Fibroblast of the aortic adventitia (primary cell): ENCODE results near the gene PNPLA7. TPM values are rescaled to one million over a fixed set of nuclear protein-coding genes. Genes with fewer than 3 reads are reported as not detected.

Experiments
- DNase-seq: peaks from one replicate; pipeline ENCODE4 v3.0.0-alpha.2; 2010; ENCODE audit warnings: low read depth
- H3K4me3 ChIP-seq: 2 replicates; pipeline ENCODE4 v1.5.1; 2011; ENCODE audit warnings: low read depth, mild to moderate bottlenecking, control low read depth, low read length, moderate library complexity
- total RNA-seq: library from RNA; depleted of rRNA; stranded (reverse); fragments of >200 nt; gene quantifications from 2 replicates; pipeline ENCODE4 v1.2.3, GENCODE V29; 2012; ENCODE audit warnings: low replicate concordance
- TF ChIP-seq, protein P1 (sequence below): IDR thresholded peaks from 2 replicates; pipeline ENCODE4 v1.5.1; 2011; ENCODE audit warnings: mild to moderate bottlenecking, low read length, control low read depth, inconsistent platforms; ENCODE audit not compliant: insufficient read depth

Gene PNPLA7
- total RNA-seq, 1 donor = 0.81 TPM

DNA sequence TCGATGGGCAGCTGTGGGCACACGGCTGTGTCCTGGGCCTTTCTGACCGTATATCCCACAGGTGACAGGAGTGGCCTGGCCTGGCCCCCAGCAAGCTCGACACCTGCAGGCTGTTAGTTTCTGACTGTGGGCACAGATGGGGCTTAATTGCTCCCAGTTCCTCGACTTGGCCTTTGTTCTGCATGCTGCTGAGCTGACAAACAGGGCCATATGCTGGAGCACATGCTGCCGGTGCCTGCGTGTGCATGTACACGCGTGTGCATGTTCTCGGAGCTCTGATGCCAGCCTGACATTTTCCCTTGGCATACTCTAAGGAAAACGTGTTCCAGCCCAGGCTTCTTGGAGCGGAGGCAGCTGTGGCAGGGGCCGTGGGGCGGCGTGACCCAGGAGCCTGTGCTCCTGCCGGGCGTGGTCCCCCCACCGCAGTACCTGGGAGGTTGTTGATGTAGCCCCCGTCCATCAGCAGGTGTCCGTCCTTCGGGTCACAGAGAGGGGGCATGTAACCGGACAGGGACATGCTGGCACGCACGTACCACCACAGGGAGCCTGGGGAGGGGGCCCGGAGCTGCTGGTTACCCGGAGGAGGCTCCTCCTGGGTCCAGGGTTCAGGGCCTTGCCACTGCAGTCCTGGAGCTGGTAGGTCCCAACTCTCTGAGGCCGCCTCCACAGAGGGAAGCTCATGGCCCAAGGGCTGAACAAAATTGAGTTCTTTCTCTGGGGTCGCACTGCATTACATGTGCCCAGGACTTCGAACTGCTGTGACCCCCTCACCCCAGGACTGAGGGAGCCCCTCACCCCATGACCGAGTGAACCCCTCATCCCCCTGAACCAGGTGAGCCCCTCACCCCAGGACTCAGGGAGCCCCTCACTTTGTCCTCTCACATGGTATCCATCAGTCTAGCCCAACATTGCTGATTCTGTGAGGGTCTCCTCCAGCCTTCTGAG lies 86.9 kb downstream of the PNPLA7 start:
- no peak for DNase-seq

DNA sequence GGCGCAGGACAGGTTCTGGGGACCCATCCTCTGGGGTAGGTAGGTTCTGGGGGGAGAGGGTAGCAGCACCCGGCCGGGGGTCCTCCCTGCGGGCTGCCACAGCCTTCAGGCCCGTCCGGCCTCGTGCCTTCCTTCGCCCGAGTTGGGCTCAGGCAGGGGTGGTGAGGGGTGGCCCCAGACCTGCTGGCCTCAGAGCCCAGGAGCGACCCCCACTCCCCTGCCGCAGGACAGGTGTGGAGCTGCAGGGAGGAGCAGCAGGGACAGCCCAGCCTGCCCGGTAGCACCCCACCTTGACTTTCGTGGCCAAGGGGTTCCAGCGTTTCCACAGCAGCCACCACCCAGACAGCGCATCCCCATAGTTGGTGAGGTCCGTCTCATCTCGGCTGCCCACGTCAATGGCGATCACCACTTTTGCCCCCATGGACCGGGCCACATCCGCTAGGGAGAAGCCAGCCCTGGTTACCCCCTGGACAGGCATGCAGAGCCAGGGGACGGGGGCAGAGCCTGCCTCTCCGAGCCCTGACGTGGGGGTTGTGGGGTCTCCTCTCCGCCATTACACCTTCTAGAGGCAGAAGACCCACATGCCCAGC lies 87.7 kb downstream of the PNPLA7 start:
- TF ChIP-seq, protein P1, sequence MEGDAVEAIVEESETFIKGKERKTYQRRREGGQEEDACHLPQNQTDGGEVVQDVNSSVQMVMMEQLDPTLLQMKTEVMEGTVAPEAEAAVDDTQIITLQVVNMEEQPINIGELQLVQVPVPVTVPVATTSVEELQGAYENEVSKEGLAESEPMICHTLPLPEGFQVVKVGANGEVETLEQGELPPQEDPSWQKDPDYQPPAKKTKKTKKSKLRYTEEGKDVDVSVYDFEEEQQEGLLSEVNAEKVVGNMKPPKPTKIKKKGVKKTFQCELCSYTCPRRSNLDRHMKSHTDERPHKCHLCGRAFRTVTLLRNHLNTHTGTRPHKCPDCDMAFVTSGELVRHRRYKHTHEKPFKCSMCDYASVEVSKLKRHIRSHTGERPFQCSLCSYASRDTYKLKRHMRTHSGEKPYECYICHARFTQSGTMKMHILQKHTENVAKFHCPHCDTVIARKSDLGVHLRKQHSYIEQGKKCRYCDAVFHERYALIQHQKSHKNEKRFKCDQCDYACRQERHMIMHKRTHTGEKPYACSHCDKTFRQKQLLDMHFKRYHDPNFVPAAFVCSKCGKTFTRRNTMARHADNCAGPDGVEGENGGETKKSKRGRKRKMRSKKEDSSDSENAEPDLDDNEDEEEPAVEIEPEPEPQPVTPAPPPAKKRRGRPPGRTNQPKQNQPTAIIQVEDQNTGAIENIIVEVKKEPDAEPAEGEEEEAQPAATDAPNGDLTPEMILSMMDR = no peak
- DNase-seq = no peak

More for the DNA sequence above, 86.9 kb downstream of the PNPLA7 start:
- no peak overlapping the region for H3K4me3 ChIP-seq
- TF ChIP-seq, protein P1 = no peak

DNA sequence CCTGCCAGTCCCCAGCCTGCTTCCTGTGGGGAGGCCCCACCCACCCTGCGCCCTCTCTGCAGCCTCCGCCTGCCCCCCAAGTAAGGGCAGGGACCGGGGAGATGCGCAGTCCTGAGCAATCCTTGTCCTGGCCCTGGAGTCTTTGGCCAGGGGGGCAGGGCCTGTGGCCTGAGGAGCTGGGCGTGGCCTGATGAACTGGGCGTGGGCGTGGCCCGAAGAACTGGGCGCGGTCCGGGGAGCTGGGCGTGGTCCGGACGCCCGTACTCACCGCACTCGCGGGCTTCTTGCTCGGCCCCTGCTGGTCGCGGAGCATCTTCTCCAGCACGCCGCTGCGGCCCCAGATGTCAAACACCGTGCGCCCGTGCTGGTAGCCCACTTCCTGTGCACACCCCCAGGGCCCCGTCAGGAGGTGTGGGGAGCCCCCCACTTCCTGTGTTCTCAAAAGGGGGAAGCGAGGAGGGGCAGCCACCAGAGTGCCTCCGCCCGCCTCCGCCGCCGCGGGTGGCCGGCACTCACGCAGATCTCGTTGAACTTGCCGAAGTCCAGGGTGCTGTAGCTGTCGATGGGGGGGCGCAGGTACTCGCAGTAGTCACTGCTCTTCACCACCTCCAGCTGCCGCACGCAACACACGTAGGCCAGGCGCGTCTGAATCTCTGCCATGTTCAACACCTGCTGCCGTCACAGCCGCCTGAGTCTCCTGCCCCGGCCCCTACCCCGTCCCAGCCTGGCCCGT lies 88.4 kb downstream of the PNPLA7 start:
- no peak overlapping the region for H3K4me3 ChIP-seq
- TF ChIP-seq, protein P1 = no peak
- DNase-seq = no peak

More for the DNA sequence above, 87.7 kb downstream of the PNPLA7 start:
- no peak overlapping the region for H3K4me3 ChIP-seq

DNA sequence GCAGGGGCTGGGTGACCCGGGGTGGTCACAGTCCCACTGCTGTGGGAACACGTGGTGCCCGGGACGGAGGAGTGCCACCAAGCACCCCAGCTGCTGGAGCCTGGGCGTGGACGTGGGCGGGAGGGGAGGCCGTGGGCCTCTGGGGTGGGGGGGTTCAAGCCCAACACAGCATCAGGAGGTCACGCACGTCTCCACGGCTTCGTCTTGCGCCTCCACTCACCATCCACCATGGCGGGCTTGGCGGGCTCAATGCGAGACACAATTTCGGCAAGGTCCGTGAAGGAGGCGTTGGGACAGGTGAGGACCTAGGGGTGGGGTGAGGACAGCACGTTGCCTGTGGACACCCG lies 88.9 kb downstream of the PNPLA7 start:
- TF ChIP-seq, protein P1 = no peak
- H3K4me3 ChIP-seq = no peak overlapping the region
- DNase-seq = no peak

DNA sequence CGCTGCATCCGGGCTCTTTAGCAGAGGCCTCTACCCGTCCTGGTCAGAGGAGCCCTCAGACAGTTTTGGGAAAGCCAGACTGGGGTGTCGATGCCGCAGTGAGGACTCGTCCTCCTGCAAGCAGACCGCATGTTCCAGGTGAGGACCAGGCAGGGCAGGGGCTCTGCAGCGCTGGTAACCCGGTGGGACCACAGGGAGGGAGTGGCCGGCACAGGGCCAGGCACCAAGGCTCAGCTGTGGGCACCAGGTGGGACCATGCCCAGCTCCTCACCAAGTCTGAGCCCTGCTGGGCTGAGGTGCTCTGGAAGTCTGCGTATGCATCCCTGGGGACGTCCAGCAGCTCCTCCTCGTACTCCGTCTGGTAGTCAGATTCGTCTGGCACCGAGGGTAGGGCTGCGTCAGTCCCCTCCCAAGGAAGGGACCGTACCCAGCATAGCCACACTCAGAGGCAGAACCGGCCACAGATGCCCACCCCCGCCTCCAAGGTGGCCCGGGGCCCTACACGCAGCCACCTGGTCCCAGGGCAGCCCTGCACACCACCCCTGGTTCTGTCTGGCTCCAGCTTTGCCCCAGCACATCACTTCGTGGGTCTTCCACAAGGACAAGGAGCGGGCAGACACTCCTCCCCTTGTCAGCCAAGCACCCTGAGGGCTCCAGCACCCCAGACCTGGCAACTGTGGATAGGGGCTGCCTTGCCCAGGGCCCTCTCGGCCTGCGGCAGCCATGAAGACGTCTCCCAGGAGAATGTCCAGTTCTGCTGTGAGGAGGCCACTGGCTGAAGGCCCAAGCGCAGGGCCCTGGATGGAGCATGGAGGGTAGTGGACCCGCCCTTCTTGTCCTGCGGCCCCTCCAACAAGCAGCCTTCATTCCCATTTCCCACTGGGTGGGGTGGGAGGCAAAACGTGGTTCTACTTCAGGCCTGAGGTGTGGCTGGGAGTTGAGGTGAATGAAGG lies 89.6 kb downstream of the PNPLA7 start:
- no peak for DNase-seq
- TF ChIP-seq, protein P1 = no peak
- no peak overlapping the region for H3K4me3 ChIP-seq
